Neural progenitor cell (in vitro differentiated cells): Measurements from ENCODE around the gene TRPM3.

Experiments used
- EZH2 ChIP-seq: fragments of 200-600 bp; sonication (generic); IDR thresholded peaks from 2 replicates; pipeline ENCODE4 v1.6.1; 2017; ENCODE audit warnings: antibody characterized with exemption, mild to moderate bottlenecking, moderate library complexity
- EZH2phosphoT487 ChIP-seq: fragments of 200-600 bp; sonication (generic); IDR thresholded peaks from 2 replicates; pipeline ENCODE4 v1.6.1; 2017; ENCODE audit warnings: antibody characterized with exemption
- TF ChIP-seq, protein P1 (sequence below): fragments of 200-600 bp; sonication (generic); IDR thresholded peaks from 2 replicates; pipeline ENCODE4 v1.5.1; 2017; ENCODE audit warnings: antibody characterized with exemption, mild to moderate bottlenecking

DNA sequence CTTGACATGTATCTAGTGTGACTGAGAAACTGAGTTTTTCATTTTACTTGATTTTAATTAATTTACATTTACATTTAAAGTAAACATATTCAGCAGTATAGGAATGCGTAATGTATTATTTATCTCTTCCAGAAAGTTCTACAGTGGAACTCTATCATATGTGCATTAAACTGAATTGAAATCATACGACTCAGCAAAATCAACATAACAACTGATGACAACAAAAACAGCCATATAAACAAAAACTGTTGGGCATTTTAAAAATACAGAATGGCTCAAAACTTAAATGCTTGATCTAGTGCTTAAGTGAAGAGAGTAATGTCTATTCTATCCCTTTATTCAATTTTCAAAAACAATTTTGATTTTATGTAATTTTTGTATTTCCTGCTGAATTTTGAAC is 134.4 kb downstream of the TRPM3 start:
- TF ChIP-seq, protein P1, sequence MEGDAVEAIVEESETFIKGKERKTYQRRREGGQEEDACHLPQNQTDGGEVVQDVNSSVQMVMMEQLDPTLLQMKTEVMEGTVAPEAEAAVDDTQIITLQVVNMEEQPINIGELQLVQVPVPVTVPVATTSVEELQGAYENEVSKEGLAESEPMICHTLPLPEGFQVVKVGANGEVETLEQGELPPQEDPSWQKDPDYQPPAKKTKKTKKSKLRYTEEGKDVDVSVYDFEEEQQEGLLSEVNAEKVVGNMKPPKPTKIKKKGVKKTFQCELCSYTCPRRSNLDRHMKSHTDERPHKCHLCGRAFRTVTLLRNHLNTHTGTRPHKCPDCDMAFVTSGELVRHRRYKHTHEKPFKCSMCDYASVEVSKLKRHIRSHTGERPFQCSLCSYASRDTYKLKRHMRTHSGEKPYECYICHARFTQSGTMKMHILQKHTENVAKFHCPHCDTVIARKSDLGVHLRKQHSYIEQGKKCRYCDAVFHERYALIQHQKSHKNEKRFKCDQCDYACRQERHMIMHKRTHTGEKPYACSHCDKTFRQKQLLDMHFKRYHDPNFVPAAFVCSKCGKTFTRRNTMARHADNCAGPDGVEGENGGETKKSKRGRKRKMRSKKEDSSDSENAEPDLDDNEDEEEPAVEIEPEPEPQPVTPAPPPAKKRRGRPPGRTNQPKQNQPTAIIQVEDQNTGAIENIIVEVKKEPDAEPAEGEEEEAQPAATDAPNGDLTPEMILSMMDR: no peak
- no peak for TF ChIP-seq EZH2
- TF ChIP-seq EZH2phosphoT487: no peak
